ENCODE results near the gene ADAP1. TPM values are rescaled to one million over a fixed set of nuclear protein-coding genes. Genes with fewer than 3 reads are reported as not detected.
"Not testable (repeated sequence)": the region's sequence is repeated elsewhere in the genome, so short reads cannot be mapped to it uniquely, and the experiment has no call there.

Gene ADAP1
- total RNA-seq, 2 donors from 2014 or later = 2.3 to 23.7 TPM

DNA sequence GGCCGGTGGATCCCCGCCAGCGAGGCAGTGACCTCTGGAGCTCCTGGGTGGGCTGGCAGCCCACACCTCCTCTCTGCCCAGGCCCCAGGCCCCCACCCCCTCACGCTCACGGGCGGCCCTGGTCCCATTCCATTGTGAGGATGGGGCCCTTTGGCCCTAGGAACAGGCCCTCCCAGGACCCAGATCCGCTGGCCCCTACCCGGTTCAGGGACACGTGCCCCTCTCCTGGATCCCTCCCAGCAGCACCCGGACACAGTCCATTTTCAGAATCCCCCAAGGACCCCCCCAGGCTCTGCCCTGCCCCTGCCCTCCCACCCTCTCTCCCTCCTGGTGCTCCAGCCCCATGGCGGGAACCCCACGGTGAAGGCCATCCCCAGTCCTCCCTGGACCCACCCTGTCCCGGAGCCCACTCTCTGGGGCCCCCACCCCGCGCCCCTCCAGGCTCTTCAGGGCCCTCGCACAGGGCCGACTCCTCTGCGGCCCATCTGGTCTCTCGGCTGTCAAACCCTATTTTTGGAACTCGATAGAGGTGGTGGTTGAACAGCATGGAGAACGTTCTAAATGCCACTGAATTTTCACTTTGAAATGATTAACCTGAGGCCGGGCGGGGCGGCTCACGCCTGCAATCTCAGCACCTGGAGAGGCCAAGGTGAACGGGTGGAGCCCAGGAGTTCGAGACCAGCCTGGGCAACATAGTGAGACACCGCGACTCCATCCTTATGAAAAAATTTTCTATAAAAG lies 8.1 kb downstream of the ADAP1 start:
- peaks cover 11% of the 10 kb centered on the region for H3K36me3 Mint-ChIP-seq (ENCODE audit: low read depth)
- ATAC-seq (replicated peaks) = no peak
- no peaks in the 10 kb centered on the region for H3K9me3 Mint-ChIP-seq
- no peak overlapping the region for H3K4me3 Mint-ChIP-seq
- peaks cover 9% of the 10 kb centered on the region for H3K4me1 Mint-ChIP-seq
- H3K27ac Mint-ChIP-seq = no peak overlapping the region
- no peaks in the 10 kb centered on the region for H3K27me3 Mint-ChIP-seq

GRCh38 chr7:945556-946255 lies 8.8 kb downstream of the ADAP1 start:
- peaks cover 16% of the 10 kb centered on the region for H3K4me1 Mint-ChIP-seq
- no peak overlapping the region for H3K4me3 Mint-ChIP-seq
- no peak for ATAC-seq (replicated peaks)
- no peaks in the 10 kb centered on the region for H3K27me3 Mint-ChIP-seq
- H3K27ac Mint-ChIP-seq = no peak overlapping the region
- no peaks in the 10 kb centered on the region for H3K9me3 Mint-ChIP-seq
- H3K36me3 Mint-ChIP-seq (ENCODE audit: low read depth) = peaks cover 8% of the 10 kb centered on the region

DNA sequence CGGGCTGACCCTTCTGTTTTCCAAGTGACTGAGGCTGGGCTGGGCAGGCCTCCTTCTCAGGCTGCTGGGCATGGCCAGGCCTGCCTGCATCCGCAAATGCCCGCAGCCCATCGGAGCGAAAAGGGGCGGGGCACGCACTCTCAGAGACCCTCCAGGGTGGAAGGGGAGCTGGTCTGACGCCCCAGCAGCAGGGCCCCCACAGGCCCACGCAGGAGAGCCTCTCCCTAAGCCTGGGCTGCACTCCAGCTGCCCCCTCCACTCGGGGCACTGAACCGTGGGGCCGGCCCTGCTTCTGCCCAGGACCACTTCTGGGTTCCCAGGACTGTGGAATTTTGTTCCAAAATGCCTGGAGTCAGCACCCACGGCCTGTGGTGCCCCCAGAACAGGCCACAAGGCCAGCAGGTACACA lies 9.3 kb downstream of the ADAP1 start:
- Mint-ChIP-seq H3K27me3 (no peaks in the 10 kb centered on the region), H3K27ac (no peak overlapping the region), H3K4me1 (peaks cover 18% of the 10 kb centered on the region), H3K36me3 (ENCODE audit: low read depth) (peaks cover 4% of the 10 kb centered on the region), H3K4me3 (no peak overlapping the region), H3K9me3 (no peaks in the 10 kb centered on the region)
- ATAC-seq (replicated peaks) = no peak

DNA sequence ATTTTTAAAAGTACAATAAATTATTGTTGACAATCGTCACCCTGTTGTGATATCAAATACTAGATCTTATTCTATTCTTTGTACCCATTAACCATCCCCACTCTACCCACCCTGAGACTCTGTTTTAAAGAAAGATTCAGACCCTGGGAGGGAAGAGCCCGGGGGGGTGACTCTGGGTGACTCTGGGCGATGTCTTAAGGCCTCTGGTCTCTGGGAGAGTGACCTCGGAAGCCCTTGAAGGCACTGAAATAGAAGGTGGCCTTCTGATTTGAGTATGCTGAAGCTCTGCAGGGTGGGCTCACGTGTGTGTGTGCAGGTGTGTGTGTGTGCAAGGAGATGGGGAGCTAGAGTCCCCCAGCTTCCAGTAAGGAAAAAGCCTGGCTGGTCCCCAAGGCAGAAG lies 9.7 kb downstream of the ADAP1 start:
- ATAC-seq (replicated peaks) = no peak
- H3K4me3 Mint-ChIP-seq = no peak overlapping the region
- H3K36me3 Mint-ChIP-seq (ENCODE audit: low read depth) = peaks cover 4% of the 10 kb centered on the region
- H3K4me1 Mint-ChIP-seq = peaks cover 22% of the 10 kb centered on the region
- no peaks in the 10 kb centered on the region for H3K9me3 Mint-ChIP-seq
- H3K27ac Mint-ChIP-seq = no peak overlapping the region
- no peaks in the 10 kb centered on the region for H3K27me3 Mint-ChIP-seq

DNA sequence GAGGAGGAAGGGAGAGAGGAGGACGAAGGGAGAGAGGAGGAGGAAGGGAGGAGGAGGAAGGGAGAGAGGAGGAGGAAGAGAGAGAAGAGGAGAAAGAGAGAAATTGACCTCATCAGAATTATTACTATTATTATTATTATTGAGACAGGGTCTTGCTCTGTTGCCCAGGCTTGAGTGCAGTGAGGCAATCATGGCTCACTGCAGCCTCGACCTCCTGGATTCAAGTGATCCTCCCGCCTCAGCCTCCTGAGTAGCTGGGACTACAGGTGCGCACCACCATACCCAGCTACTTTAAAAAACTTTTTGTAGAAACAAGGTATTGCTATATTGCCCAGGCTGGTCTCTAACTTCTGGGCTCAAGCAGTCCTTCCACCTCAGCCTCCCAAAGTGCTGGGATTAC lies 10.7 kb downstream of the ADAP1 start:
- H3K4me1 Mint-ChIP-seq = peaks cover 23% of the 10 kb centered on the region
- not testable (repeated sequence) for H3K4me3 Mint-ChIP-seq; H3K36me3 Mint-ChIP-seq (ENCODE audit: low read depth); ATAC-seq (replicated peaks); H3K27ac Mint-ChIP-seq; H3K27me3 Mint-ChIP-seq; H3K9me3 Mint-ChIP-seq

GRCh38 chr7:940599-941408 lies 13.7 kb downstream of the ADAP1 start:
- peaks cover 8% of the 10 kb centered on the region for H3K36me3 Mint-ChIP-seq (ENCODE audit: low read depth)

GRCh38 chr7:939843-940242 lies 14.6 kb downstream of the ADAP1 start:
- Mint-ChIP-seq H3K27ac (no peak overlapping the region), H3K27me3 (no peaks in the 10 kb centered on the region), H3K4me3 (no peak overlapping the region), H3K36me3 (ENCODE audit: low read depth) (peaks cover 8% of the 10 kb centered on the region), H3K9me3 (no peaks in the 10 kb centered on the region), H3K4me1 (peaks cover 25% of the 10 kb centered on the region)
- ATAC-seq (replicated peaks) = no peak

More at GRCh38 chr7:940599-941408, 13.7 kb downstream of the ADAP1 start:
- Mint-ChIP-seq H3K4me1 (peaks cover 25% of the 10 kb centered on the region), H3K4me3 (peak overlapping the region; percentile 56), H3K27ac (peak overlapping the region; percentile 25), H3K9me3 (no peaks in the 10 kb centered on the region), H3K27me3 (no peaks in the 10 kb centered on the region)
- peak; percentile 65 for ATAC-seq (replicated peaks)

DNA sequence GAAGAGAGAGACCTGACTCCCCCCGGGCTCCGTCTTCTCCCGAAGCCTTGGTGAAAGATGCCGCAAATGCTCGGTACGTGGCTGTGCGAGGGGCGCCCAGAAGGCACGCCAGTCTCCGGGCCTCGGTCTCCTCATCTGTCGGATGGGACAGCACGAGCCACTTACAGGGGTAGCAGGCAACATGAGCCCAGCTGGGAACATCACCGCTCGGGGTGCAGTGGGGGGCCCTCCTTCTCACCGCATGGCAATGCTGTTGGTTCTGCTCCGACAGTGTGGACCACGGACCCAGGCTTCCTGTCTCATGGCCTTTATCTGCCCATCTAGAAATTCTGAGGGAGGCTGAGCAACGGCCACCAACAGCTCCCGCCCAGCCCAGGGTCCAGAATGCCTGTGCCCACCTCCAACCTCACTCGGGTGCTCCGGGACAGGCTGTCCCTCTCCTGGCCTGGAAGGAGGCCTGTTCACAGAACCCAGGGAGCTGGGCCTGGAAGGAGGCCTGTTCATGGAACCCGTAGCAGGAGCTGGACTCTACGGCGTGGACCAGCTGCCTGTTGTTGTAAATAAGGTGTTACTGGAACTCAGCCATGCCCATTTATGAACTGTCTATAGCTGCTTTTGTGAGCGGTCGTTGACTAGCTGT lies 15.8 kb downstream of the ADAP1 start:
- Mint-ChIP-seq H3K27me3 (no peaks in the 10 kb centered on the region), H3K4me1 (peaks cover 25% of the 10 kb centered on the region), H3K27ac (no peak overlapping the region), H3K4me3 (no peak overlapping the region), H3K36me3 (ENCODE audit: low read depth) (peaks cover 8% of the 10 kb centered on the region), H3K9me3 (no peaks in the 10 kb centered on the region)
- ATAC-seq (replicated peaks) = no peak

- H3K9me3 Mint-ChIP-seq = no peaks in the 10 kb centered on the region
- peaks cover 25% of the 10 kb centered on the region for H3K4me1 Mint-ChIP-seq
- no peak overlapping the region for H3K27ac Mint-ChIP-seq
- no peaks in the 10 kb centered on the region for H3K27me3 Mint-ChIP-seq
- peak overlapping the region; percentile 19 for H3K4me3 Mint-ChIP-seq
- peaks cover 8% of the 10 kb centered on the region for H3K36me3 Mint-ChIP-seq (ENCODE audit: low read depth)
- no peak for ATAC-seq (replicated peaks)
Measured at GRCh38 chr7:937856-938484, 16.5 kb downstream of the ADAP1 start.

DNA sequence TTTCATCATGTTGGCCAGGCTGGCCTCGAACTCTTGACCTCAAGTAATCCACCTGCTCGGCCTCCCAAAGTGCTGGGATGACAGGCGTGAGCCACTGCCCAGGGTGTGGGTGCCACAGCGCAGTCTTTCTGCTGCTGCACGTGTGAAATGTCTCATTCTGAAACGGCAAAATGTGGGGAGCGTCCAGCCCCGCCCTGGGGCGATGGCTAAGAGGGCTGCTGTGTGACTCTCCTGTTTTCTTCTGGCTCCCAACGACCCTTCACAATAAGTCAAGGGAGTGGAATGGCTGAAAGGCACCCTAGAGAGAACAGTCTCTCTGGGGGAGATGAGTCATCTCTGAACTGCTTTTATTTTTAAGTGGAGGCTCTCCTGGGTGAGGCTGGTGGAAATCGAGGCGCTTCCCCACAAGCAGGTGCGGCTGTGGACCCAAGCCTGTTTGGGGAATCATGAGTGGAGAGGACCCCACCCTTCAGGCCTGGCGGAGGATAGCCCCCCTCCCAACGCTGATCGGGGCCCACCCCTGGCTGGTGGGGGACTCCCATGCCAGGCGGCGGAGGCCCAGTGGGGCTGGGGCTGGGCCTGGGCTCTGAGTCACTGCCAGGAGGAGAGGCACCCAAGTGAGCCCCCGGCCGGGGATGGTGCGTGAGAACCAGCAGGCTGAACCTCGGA lies 18.0 kb downstream of the ADAP1 start:
- H3K4me1 Mint-ChIP-seq = peaks cover 20% of the 10 kb centered on the region
- H3K27ac Mint-ChIP-seq = peak overlapping the region; percentile 80
- no peaks in the 10 kb centered on the region for H3K27me3 Mint-ChIP-seq
- no peaks in the 10 kb centered on the region for H3K9me3 Mint-ChIP-seq
- ATAC-seq (replicated peaks) = peak; percentile 91
- peak overlapping the region; percentile 67 for H3K4me3 Mint-ChIP-seq
- peaks cover 8% of the 10 kb centered on the region for H3K36me3 Mint-ChIP-seq (ENCODE audit: low read depth)

DNA sequence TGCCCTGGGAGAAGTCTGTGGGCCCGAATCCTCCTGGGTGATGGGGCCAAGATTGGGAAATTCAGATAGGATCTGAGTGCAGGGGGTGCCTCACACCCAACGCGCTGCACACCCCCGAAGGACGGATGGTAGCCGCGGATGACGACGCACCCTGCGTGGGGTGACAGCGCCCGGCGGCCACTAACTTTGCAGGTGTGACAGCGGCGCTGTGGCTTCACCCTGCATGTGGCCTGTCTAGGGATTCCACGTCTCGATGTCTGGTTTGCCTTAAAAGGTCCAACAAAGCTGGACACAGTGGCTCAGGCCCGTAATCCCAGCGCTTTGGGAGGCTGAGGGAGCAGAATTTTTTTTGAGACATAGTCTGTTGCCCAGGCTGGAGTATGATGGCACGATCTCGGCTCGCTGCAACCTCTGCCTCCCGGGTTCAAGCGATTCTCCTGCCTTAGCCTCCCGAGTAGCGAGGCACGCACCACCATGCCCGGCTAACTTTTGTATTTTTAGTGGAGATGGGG lies 18.6 kb downstream of the ADAP1 start:
- H3K4me3 Mint-ChIP-seq = peak overlapping the region; percentile 67
- H3K36me3 Mint-ChIP-seq (ENCODE audit: low read depth) = peaks cover 8% of the 10 kb centered on the region
- no peaks in the 10 kb centered on the region for H3K9me3 Mint-ChIP-seq
- H3K4me1 Mint-ChIP-seq = peaks cover 14% of the 10 kb centered on the region
- ATAC-seq (replicated peaks) = no peak
- H3K27me3 Mint-ChIP-seq = no peaks in the 10 kb centered on the region
- peak overlapping the region; percentile 80 for H3K27ac Mint-ChIP-seq

DNA sequence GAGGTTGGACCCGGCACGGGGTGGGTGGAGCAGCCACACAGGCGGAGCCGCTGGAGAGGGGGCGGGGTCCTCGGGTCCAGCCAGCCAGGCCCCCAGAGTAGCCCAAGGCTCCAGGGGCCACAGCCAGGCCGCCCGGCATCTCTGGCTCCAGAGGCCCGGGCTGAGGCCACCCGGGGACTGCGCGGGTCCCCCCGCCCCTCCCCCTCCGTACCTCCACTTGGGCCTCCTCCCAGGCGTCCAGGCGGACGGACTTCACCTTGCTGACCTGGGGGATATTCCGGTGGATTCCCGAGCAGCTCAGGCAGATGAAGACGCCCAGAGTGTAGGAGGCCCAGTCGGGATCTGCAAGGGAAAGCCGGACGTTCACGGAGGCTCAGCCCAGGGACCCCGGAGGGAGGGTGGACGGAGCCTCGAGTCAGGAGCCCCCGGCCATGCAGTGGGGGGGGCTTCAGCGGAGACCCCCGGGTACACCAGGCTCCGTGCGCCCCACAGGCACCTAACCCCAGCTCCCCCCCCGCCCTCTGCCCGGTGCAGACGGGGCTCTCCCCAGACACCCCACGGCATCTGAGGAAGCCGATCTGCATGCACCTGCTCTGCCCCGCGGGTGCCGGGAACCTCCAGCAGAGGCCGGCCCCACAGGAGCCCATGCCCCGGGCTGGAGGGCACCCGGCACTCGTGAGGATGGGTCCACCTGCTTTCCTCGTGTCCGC lies 19.2 kb downstream of the ADAP1 start:
- H3K36me3 Mint-ChIP-seq (ENCODE audit: low read depth) = peaks cover 8% of the 10 kb centered on the region
- no peaks in the 10 kb centered on the region for H3K27me3 Mint-ChIP-seq
- H3K4me3 Mint-ChIP-seq = no peak overlapping the region
- no peaks in the 10 kb centered on the region for H3K9me3 Mint-ChIP-seq
- ATAC-seq (replicated peaks) = no peak
- H3K4me1 Mint-ChIP-seq = peaks cover 13% of the 10 kb centered on the region
- no peak overlapping the region for H3K27ac Mint-ChIP-seq

All from activated T-helper 17 cell treated with anti-CD3 and anti-CD28 coated beads, Interleukin-2, amount 50 U/mL, for 72 hours (primary cell).